Panc1 (cell line): Measurements from ENCODE around the gene LMNTD2. TPM values are rescaled to one million over a fixed set of nuclear protein-coding genes. Genes with fewer than 3 reads are reported as not detected.

Source experiments
- ATAC-seq: fragments of 200-7000 bp; cut with Tn5 transposase; 2 replicates; pipeline ENCODE4 v1.9.1; 2020; ENCODE audit warnings: mild to moderate bottlenecking, moderate library complexity
- BruUV-seq: library from RNA; stranded (reverse); fragments of 400-500 nt; replicated peaks from 2 replicates; lab custom pipeline; 2021; lab: Mats Ljungman, UMichigan
- CTCF ChIA-PET: fragments of 300-600 bp; sonication (Branson Sonifier 250); formaldehyde crosslinking; loops from one replicate; lab custom pipeline; 2022; ENCODE audit warnings: antibody characterized with exemption; lab: Charles Lee
- POLR2A ChIA-PET: fragments of 300-600 bp; sonication (Branson Sonifier 250); formaldehyde crosslinking; loops from one replicate; lab custom pipeline; 2022; ENCODE audit warnings: antibody characterized with exemption; lab: Charles Lee
- DNase-seq: peaks from one replicate; pipeline ENCODE4 v3.0.0-alpha.2; 2010; ENCODE audit warnings: low read depth, low spot score
- H3K27ac ChIP-seq: 2 replicates; pipeline ENCODE4 v1.5.1; 2011; ENCODE audit warnings: mild to moderate bottlenecking, low read length, inconsistent platforms
- H3K27me3 ChIP-seq: fragments of 200-500 bp; sonication (Bioruptor generic); 2 replicates; pipeline ENCODE4 v1.6.0; 2014; ENCODE audit warnings: low read length, inconsistent platforms; ENCODE audit not compliant: control insufficient read depth, insufficient read depth
- H3K36me3 ChIP-seq: fragments of 200-500 bp; sonication (Bioruptor generic); 2 replicates; pipeline ENCODE4 v1.5.1; 2014; ENCODE audit warnings: inconsistent platforms, mild to moderate bottlenecking, low read length, moderate library complexity; ENCODE audit not compliant: control insufficient read depth, insufficient read depth
- H3K4me1 ChIP-seq: 2 replicates; pipeline ENCODE4 v1.5.1; 2011; ENCODE audit warnings: inconsistent platforms, mild to moderate bottlenecking, low read length, moderate library complexity; ENCODE audit not compliant: control insufficient read depth, insufficient read depth
- H3K4me3 ChIP-seq, 2 experiments: 2 replicates each; pipeline ENCODE4 v1.5.1; 2011 to 2012; ENCODE audit warnings: low read depth in 2 of 2, low read length in 2 of 2, mild to moderate bottlenecking in 2 of 2, inconsistent platforms in 1 of 2, moderate library complexity in 1 of 2
- H3K9me3 ChIP-seq: fragments of 200-500 bp; sonication (Bioruptor generic); 2 replicates; pipeline ENCODE4 v1.5.1; 2014; ENCODE audit warnings: low read depth, mild to moderate bottlenecking, inconsistent platforms, low read length, moderate library complexity; ENCODE audit not compliant: control insufficient read depth, insufficient read depth
- POLR2AphosphoS5 ChIP-seq: IDR thresholded peaks from 2 replicates; pipeline ENCODE4 v1.6.1; 2012; ENCODE audit warnings: mild to moderate bottlenecking, low read depth, low read length, moderate library complexity
- SIN3A ChIP-seq: IDR thresholded peaks from 2 replicates; pipeline ENCODE4 v1.6.1; 2012; ENCODE audit warnings: low read depth, mild to moderate bottlenecking, low read length, moderate library complexity, borderline replicate concordance; ENCODE audit not compliant: insufficient read depth
- TCF7L2 ChIP-seq: IDR thresholded peaks from 2 replicates; pipeline ENCODE4 v1.6.1; 2011; ENCODE audit warnings: mild to moderate bottlenecking, low read depth, low read length, inconsistent platforms
- in situ Hi-C: cut with HindIII; loops from 2 replicates; pipeline ENCODE4 v1.10.0; 2016; ENCODE audit warnings: low sequenced_read_pairs, low pct_unique_long_range_greater_than_20kb
- intact Hi-C: fragments of 100-400 bp; cut with micrococcal nuclease; formaldehyde crosslinking; loops from one replicate; pipeline ENCODE4 v1.10.0; 2022; ENCODE audit not compliant: unreplicated experiment
- total RNA-seq: library from RNA; stranded (reverse); gene quantifications from one replicate; pipeline ENCODE4 v1.2.1, GENCODE V29; 2021; ENCODE audit not compliant: unreplicated experiment
- TF ChIP-seq, protein P1 (sequence below): fragments of 450-650 bp; IDR thresholded peaks from 2 replicates; pipeline ENCODE4 v1.5.1; 2017; ENCODE audit warnings: mild to moderate bottlenecking
- TF ChIP-seq, protein P2 (sequence below), 2 experiments: IDR thresholded peaks; 2 replicates each; pipeline ENCODE4 v1.6.1; 2011 to 2012; ENCODE audit warnings: low read depth in 2 of 2, control low read depth in 1 of 2, low read length in 1 of 2, mild to moderate bottlenecking in 1 of 2, moderate library complexity in 1 of 2; ENCODE audit not compliant: insufficient read depth in 1 of 2

Gene LMNTD2
- total RNA-seq, 1 experiment from 2014 or later: 21.8 TPM

DNA sequence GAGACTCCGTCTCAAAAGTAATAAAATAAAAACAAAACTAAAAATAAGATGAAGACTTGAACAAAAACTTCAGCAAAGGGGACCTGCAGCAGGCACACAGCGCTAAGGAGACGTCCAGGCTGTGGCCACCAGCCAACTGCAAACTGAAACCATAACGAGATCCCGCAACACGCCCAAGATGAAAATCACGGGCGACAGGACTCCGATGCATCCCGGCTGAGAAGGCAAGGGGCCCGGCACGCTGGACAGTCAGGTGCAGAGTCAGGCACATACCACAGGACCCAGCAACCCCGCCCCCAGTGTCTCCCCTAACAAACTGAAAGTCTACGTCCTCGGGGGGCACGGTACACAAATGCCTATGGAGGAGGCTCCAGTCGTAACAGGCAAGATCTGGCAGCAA is 34.3 kb downstream of the LMNTD2 start:
- BruUV-seq: no TSS peak

DNA sequence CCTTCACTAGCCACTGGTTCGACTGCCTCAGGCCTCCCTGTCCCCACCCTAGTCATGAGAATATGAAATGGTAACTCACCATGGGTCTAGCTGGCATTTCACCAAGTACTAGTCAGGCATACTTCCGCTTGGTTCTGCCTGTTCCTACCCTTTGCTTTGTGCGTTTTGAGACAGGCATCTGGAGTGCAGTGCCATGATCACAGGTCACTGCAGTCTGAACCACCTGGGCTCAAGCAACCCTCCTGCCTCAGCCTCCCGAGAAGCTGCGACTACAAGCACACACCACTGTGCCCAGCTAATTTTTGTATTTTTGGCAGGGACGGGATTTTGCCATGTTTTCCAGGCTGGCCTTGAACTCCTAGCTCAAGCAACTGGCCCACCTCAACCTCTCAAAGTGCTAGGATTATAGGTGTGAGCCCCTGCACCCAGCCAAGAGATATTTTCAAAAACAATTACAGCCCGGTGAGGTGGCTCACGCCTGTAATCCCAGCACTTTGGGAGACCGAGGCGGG is 39.3 kb downstream of the LMNTD2 start:
- TF ChIP-seq TCF7L2 (no peak), SIN3A (no peak), POLR2AphosphoS5 (no peak)
- TF ChIP-seq, protein P1, sequence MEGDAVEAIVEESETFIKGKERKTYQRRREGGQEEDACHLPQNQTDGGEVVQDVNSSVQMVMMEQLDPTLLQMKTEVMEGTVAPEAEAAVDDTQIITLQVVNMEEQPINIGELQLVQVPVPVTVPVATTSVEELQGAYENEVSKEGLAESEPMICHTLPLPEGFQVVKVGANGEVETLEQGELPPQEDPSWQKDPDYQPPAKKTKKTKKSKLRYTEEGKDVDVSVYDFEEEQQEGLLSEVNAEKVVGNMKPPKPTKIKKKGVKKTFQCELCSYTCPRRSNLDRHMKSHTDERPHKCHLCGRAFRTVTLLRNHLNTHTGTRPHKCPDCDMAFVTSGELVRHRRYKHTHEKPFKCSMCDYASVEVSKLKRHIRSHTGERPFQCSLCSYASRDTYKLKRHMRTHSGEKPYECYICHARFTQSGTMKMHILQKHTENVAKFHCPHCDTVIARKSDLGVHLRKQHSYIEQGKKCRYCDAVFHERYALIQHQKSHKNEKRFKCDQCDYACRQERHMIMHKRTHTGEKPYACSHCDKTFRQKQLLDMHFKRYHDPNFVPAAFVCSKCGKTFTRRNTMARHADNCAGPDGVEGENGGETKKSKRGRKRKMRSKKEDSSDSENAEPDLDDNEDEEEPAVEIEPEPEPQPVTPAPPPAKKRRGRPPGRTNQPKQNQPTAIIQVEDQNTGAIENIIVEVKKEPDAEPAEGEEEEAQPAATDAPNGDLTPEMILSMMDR: no peak
- TF ChIP-seq, protein P2, sequence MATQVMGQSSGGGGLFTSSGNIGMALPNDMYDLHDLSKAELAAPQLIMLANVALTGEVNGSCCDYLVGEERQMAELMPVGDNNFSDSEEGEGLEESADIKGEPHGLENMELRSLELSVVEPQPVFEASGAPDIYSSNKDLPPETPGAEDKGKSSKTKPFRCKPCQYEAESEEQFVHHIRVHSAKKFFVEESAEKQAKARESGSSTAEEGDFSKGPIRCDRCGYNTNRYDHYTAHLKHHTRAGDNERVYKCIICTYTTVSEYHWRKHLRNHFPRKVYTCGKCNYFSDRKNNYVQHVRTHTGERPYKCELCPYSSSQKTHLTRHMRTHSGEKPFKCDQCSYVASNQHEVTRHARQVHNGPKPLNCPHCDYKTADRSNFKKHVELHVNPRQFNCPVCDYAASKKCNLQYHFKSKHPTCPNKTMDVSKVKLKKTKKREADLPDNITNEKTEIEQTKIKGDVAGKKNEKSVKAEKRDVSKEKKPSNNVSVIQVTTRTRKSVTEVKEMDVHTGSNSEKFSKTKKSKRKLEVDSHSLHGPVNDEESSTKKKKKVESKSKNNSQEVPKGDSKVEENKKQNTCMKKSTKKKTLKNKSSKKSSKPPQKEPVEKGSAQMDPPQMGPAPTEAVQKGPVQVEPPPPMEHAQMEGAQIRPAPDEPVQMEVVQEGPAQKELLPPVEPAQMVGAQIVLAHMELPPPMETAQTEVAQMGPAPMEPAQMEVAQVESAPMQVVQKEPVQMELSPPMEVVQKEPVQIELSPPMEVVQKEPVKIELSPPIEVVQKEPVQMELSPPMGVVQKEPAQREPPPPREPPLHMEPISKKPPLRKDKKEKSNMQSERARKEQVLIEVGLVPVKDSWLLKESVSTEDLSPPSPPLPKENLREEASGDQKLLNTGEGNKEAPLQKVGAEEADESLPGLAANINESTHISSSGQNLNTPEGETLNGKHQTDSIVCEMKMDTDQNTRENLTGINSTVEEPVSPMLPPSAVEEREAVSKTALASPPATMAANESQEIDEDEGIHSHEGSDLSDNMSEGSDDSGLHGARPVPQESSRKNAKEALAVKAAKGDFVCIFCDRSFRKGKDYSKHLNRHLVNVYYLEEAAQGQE (IDR thresholded peaks at IDR 0.05; ENCODE audit: insufficient read depth in 1 of 2, low read depth in 2 of 2, low read length in 1 of 2): no peak
- H3K27ac ChIP-seq: no peak overlapping the region
- POLR2A ChIA-PET: interaction anchor here (1.7 kb wide), 1 partner anchor 12 kb away, joined by 8 read pairs; no protein-coding TSS in a partner anchor
- CTCF ChIA-PET: no interaction called here
- peaks cover 3% of the 10 kb centered on the region; the same call in 1 of the 2 replicates for H3K9me3 ChIP-seq
- no peaks in the 10 kb centered on the region for H3K36me3 ChIP-seq
- H3K4me1 ChIP-seq: peaks cover 6% of the 10 kb centered on the region; the same call in 1 of the 2 replicates
- BruUV-seq: no TSS peak
- no peak overlapping the region for H3K4me3 ChIP-seq
- in situ Hi-C loops (no loop called here), intact Hi-C loops (no loop called here)
- DNase-seq (no peak), ATAC-seq (no peak)
- H3K27me3 ChIP-seq: no peaks in the 10 kb centered on the region

More for the DNA sequence above, 34.3 kb downstream of the LMNTD2 start:
- Histone ChIP-seq H3K27ac (no peak overlapping the region), H3K4me3 (no peak overlapping the region; a peak in 1 of 4 replicates), H3K36me3 (no peaks in the 10 kb centered on the region), H3K4me1 (no peaks in the 10 kb centered on the region; the same call in 1 of the 2 replicates), H3K9me3 (no peaks in the 10 kb centered on the region), H3K27me3 (no peaks in the 10 kb centered on the region)
- POLR2A ChIA-PET: no interaction called here
- no peak for DNase-seq
- in situ Hi-C loops (no loop called here), intact Hi-C loops (no loop called here)
- CTCF ChIA-PET: no interaction called here
- no peak for ATAC-seq
- TF ChIP-seq, protein P2 (IDR thresholded peaks at IDR 0.05; ENCODE audit: insufficient read depth in 1 of 2, low read depth in 2 of 2, low read length in 1 of 2): no peak
- TF ChIP-seq SIN3A (no peak), TCF7L2 (no peak)
- TF ChIP-seq, protein P1: no peak
